B cell (primary cell): ENCODE data around the gene USP22.

Source experiments
- CTCF ChIP-seq: fragments of 200-600 bp; IDR thresholded peaks from one replicate; pipeline ENCODE4 v1.8.0; 2022; ENCODE audit warnings: antibody characterized with exemption, mild to moderate bottlenecking
- EZH2 ChIP-seq: IDR thresholded peaks from 2 replicates; pipeline ENCODE4 v1.6.1; 2012; ENCODE audit warnings: borderline replicate concordance, low read depth, mild to moderate bottlenecking, moderate library complexity, low read length; ENCODE audit not compliant: insufficient read depth, poor library complexity, severe bottlenecking

GRCh38 chr17:21042458-21043295 is at the start of gene USP22:
- no peak for TF ChIP-seq CTCF
- TF ChIP-seq EZH2: no peak
